OCI-M2 (cell line): Measurements from ENCODE around the gene RBM47.

Source experiments
- DNase-seq: peaks from one replicate; lab custom pipeline; 2025; ENCODE audit not compliant: unreplicated experiment; lab: John Stamatoyannopoulos, UW

The RBM47 gene

GRCh38 chr4:40592034-40592433 lies 37.6 kb downstream of the RBM47 start:
- DNase-seq: no peak

GRCh38 chr4:40587826-40588225 lies 41.8 kb downstream of the RBM47 start:
- no peak for DNase-seq

- no peak for DNase-seq
Observed at GRCh38 chr4:40587351-40587750, 42.3 kb downstream of the RBM47 start.

GRCh38 chr4:40586729-40587128 lies 42.9 kb downstream of the RBM47 start:
- DNase-seq: no peak

- DNase-seq: no peak
Observed at GRCh38 chr4:40586034-40586433, 43.6 kb downstream of the RBM47 start.

- DNase-seq: no peak
Observed at GRCh38 chr4:40585201-40585799, 44.4 kb downstream of the RBM47 start.

- no peak for DNase-seq
Observed at GRCh38 chr4:40584517-40585141, 45.0 kb downstream of the RBM47 start.

GRCh38 chr4:40583850-40584439 lies 45.7 kb downstream of the RBM47 start:
- no peak for DNase-seq

- no peak for DNase-seq
Observed at GRCh38 chr4:40582413-40582812, 47.3 kb downstream of the RBM47 start.

GRCh38 chr4:40581254-40582140 lies 48.2 kb downstream of the RBM47 start:
- DNase-seq: no peak

- no peak for DNase-seq
Observed at GRCh38 chr4:40579983-40580382, 49.7 kb downstream of the RBM47 start.

- no peak for DNase-seq
Observed at GRCh38 chr4:40577588-40578253, 51.9 kb downstream of the RBM47 start.

GRCh38 chr4:40576651-40577480 lies 52.8 kb downstream of the RBM47 start:
- DNase-seq: no peak

- no peak for DNase-seq
Observed at GRCh38 chr4:40575846-40576245, 53.8 kb downstream of the RBM47 start.

- DNase-seq: no peak
Observed at GRCh38 chr4:40573593-40574311, 55.9 kb downstream of the RBM47 start.

- no peak for DNase-seq
Observed at GRCh38 chr4:40572692-40573310, 56.9 kb downstream of the RBM47 start.

GRCh38 chr4:40571208-40571607 lies 58.5 kb downstream of the RBM47 start:
- DNase-seq: no peak

GRCh38 chr4:40570348-40571077 lies 59.2 kb downstream of the RBM47 start:
- DNase-seq: no peak
